NCI-H82 (cell line): Measurements from ENCODE around the gene EREG.
"Not testable (repeated sequence)": the region's sequence is repeated elsewhere in the genome, so short reads cannot be mapped to it uniquely, and the experiment has no call there.

Source experiments
- DNase-seq: peaks from one replicate; lab custom pipeline; 2025; lab: John Stamatoyannopoulos, UW

The EREG gene

DNA sequence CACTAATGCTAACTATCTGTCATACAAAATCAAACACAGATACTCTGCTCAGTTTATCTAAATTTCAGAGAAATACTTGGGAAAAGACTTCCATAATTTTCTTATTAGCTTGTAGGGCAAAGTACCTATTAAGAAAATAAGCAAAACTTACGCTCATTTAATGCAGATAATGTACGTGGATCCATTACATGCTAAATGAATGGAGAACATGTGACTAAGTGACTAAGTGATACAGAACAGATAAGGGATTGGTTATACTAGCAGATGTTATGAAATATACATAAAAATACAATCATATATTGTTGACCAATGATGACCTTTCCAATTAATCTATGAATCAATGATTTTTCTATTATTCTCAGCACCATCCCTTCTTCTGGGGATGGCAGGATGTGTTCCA, 25.7 kb downstream of the EREG start:
- no peak for DNase-seq

DNA sequence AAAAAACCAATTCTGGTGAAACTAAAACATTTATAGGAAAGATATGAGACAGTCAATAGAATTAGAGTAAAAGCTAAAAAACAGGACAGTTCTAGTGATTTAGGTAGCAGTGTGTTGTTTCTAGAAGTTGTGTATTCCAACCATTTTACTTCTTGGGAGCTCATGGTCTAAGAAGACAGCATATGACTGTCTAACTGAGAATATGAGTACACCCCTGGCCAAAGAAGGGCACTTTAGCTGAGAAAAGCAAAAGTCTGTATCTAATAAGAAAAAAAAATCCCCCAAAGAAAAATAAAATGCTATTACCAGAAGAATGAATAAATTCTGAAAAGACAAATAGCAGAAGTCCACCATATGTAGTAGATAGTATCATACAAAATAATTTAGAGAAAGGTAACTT, 26.4 kb downstream of the EREG start:
- no peak for DNase-seq

DNA sequence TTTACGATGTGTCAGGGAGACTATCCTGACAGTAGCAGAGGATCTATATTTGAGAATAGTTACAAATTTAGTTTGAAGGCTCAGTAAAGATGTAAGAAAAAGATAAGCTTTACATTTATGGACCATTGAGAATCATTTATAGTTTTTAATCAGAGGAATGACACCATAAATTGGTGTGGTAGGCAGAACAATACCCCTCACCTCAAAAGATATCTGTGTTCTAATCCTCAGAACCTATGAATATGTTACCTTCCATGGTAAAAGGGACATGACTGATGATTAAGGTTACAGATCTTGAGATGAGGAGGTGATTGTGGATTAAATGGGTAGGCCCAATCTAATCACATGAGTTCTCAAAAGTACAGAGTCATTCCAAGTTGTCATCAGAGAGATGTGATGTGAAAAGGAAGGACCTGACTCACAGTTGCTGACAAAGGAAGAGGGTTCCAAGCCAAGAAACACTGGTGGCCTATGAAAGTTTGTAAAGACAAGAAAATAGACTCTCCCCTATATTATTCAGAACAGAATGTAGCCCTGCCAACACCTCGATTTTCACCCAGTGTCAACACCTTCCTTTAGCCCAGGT, 27.0 kb downstream of the EREG start:
- no peak for DNase-seq

DNA sequence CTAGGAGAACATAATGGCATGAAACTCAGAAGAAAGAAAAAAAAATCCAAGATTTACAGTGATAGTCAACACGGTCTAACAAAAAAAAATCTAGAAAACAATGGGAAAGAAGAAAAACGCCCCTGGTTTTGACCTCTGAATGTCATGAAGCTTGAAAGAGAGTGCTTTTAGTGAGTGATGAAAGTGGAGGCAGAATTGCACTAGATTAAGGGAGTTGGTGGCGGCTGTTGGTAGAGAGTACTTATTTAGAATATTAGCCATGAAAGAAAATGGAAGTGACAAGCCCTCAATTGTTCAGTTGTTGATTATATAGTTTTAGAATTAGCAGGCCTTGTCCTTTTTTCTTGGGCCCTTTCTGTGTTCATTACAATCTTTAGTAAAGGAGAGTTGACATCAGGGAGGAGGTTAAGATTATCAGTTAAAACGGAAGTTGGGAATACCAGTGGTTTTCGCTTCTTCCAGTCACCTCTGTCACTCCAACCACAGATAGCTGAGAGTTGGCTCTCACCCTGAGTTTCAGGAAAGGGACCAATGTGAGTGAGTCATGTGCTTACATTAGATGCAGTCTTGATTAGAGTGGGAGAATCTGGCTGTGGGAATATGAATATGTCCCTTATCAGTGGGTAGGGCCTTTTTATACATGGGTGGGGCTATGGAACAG, 29.7 kb downstream of the EREG start:
- DNase-seq: no peak

DNA sequence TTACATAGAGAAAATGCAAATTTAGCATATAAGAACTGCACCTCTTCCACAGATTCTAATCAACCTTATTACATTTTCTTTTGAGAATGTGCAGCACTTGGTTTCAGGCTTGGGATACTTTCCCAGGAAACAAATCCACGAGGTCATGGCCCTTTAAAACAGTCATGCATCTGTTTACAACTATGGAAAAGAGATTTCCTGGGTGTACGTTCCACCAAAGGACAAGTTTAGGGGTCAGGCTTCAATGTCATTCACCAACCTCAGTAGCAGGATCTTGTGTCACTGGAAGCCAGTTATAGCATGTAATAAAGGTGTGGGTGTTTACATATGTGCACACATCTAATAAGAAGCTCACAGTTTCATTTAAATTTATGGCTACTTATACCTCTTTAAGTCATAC, 30.7 kb downstream of the EREG start:
- DNase-seq: no peak

DNA sequence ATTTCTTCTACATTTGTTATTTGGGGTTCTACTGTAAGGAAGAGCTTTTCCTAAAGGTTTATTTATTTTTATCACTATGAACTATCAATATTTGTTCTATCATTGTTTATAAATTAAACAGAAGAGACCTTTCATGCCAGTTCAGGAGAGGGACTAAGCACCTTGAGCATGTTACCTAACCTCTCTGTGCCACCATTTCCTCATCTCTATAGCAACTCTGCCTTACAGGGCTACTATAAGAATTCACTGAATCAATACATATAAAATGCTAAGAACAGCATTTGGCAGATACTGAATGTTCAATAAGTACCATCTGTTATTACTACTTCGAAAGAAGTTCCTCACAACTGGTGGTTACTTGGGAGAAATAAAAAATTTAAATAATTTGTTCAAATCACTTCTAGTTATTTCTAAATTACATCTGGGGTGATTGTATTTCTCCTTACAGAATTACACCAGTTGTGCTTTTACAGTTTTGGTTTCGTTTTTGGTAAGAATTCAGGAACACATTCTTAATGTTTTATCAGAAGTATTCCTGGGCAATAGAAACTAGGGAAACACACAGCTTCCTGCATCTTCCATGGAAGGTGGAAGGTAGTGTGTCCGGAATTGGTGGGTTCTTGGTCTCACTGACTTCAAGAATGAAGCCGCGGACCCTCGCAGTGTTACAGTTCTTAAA, 32.9 kb downstream of the EREG start:
- no peak for DNase-seq

DNA sequence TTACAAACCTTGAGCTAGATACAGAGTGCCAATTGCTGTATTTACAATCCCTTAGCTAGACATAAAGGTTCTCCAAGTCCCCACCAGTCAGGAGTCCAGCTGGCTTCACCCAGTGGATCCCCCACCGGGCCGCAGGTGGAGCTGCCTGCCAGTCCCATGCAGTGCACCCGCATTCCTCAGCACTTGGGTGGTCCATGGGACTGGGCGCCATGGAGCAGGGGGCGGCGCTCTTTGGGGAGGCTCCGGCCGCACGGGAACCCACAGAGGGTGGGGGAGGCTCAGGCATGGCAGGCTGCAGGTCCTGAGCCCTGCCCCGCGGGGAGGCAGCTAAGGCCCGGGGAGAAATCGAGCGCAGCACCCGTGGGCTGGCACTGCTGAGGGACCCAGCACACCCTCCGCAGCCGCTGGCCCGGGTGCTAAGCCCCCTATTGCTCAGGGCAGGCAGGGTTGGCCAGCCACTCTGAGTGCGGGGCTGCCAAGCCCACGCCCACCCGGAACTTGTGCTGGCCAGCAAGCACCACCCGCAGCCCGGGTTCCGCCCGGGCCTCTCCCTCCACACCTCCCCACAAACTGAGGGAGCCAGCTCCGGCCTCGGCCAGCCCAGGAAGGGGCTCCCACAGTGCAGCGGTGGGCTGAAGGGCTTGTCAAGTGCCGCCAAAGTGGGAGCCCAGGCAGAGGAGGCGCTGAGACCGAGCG, 34.1 kb downstream of the EREG start:
- not testable (repeated sequence) for DNase-seq

DNA sequence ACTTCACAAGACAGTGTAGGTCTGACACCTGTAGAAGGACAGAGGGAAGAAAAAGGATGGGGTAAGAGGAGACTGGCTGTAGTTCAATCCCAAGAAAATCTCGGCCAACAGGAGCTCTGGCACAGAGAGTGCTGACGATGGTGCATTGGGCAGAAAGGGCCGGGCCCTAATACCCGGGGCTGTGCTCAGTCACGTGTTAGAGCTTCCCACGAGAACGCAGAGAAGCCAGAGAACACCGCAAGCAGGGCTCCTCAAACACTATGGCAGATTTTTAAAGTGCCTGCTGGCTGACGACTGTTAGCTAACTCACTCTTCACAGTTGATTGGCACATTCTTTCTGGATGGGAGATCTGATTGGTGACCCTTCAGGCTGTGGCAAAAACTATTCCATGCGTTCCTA, 35.5 kb downstream of the EREG start:
- DNase-seq: peak; percentile 11

DNA sequence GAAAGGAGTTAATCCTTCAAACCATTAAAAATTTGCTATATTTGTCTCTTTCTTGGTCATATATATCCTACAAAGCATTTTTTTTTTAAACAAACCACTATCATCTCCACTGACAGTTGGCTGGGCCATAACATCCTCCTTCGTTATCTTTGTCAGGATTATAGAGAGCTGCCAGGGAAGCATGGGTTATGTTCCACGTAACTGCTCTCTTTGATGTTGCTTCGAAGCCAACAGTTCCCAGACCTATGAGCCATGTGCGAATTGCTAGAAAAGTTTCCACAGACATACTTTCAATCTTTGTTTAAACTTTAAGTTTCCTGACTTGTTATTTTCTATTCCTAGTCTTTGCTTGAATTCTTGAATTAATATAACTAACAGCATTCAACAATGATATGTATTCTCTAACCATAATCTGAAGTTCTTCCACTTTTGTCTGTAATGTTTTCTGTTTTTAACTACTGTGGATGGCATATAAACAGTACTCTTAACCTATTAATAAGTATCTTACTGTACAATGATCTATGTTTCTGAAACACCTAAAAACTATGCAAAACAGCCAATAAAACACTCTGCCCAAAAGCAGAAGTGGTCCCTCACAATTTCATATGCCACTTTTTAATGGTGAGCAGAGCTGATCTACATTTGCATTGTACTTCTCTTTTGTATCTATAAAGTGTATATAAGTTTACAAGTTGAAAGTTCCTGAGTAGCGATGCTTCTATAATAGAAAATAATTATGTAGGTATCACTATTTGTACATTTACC, 37.9 kb downstream of the EREG start:
- DNase-seq: no peak

DNA sequence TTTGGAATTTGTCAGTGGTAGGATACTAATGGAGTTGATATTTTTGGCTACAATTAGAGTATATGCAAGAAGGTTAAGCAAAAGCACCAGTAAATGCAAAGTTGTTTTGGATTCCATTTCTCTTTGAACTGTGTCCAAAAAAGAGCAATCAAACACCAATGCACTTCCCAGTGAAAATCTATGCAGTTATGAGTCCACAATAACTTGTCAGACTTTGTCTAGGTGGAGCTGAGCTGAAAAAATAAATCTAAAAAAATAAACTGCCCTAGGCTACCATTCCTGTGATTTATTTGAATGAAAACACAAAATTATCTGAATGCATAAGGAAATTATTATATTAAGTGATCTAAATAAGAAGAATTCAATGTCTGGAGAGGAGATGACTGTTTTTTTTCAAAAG, 42.9 kb downstream of the EREG start:
- no peak for DNase-seq

DNA sequence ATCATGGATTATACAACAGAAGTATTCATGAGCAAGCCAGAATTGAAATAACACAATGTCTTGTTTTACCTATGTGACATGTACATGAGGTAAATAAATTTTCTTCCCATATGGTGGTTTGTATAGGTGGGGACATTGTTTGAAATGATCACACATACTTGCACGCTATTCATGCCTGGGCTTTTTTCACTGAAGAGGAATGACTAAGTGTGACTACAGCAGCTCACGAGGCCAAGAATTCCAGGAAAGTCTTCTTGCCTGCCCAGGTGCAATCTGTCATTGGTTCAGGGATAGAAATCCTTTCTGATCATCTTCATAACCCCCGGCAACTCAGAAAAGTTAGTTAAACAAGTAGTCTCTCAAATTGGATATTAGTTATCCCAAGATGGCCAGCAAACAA, 43.7 kb downstream of the EREG start:
- DNase-seq: no peak

DNA sequence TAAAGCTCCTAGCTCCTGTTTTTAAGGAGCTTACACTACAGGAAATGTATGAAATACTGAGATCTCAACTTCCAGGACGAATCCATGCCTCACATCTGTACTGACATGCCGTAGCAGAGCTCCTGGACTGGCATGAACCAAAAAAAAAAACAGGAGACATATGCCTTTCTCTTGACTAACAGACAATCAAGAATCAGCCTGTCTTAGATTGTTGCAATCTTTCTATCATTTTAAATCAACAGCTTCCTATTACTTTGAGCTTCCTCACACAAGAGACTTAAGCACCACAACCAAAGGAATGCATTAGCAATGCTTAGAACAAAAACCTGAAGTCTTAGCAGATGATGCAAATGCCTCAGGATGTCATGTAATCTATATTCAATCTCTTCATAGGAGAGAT, 45.3 kb downstream of the EREG start:
- no peak for DNase-seq

DNA sequence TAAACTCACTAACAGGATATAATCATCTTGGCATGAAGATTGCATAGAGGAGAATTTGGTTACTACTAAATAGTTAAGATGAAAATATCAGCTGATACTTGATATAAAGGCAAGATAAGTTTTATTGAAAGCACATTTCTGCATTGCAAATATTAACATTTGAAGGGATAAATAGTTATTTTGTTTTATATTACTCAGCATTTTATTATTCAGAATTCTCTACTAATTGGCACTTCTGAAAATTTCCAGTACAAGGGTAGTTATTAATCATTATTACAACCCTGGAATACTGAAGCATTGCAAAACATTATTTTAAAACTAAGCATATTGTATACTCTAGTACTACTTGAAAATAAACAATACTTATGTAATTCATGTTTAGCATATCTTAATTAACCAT, 47.3 kb downstream of the EREG start:
- DNase-seq: no peak

DNA sequence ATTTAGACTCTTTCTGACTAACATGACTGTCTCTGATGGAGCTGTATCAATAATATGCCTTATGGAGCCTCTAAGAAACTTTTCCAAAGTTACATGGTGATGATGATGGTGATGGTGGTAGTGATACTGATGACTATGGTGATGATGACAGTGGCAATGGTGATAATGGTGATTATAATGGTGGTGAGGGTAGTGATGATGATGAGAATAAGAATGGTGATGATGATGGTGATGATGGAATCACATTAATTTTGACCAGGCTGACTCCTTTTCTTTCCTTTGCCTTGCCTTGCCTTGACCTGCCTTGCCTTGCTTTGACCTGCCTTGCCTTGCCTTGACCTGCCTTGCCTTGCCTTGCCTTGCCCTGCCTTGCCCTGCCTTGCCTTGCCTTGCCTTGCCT, 48.3 kb downstream of the EREG start:
- no peak for DNase-seq

DNA sequence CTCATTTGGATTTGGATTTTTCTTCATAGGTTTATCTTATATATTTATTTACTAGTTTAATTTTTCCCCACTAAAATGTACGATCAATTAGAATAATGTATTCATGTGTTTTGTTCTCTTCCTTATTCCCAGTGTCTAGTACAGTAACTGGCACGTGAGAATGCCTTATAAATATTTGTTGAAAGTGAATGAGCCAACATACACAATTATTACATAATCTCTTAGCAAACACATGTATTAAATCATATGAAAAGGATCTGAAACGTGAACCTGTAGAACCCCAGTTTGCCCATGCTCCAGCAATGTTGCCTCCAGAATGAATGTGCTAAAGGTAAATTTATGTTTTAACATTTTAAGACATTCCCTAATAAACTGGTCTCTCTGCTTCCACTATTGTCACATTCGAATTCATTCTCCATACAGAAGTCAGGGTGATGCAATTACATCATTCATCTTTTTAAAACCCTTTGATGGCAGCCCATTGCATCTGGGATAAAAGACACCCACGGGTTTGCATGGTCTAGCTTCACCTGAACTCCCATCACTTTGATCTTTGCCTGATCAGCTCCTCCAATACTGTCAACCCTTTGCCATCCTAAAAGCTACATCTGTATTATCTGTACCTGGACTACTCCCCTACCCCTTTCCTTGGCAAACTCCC, 49.3 kb downstream of the EREG start:
- DNase-seq: no peak

DNA sequence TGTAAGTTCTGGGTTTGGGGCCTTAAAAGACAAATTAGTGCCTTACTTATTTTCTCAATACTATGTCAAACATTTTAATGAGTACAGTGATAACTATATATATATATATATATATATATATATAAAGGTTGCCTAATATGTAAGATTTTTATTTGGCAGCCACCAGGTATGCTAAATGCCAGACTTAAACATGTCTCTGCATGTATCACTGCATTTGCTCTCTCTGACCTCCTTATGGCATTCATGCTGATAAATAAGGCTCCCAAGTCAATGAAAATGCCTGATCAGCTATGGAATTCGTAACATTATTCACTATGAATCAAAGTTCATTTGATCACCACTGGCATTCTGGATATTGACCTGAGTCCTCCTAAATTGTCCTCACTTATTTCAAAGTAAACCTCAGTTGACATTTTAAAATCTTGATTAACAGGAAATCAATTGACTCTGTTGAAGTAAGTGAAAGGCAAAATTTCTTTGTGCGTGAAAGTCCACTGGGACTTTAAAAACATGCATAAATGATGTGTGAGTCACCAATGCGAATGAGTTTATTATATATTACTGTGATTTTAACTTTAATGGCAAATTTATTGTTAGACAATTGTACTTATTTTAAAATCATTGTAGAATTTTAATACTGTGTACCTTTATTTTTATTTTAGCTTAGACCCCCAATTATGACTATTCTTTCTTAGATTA, 50.8 kb downstream of the EREG start:
- no peak for DNase-seq

DNA sequence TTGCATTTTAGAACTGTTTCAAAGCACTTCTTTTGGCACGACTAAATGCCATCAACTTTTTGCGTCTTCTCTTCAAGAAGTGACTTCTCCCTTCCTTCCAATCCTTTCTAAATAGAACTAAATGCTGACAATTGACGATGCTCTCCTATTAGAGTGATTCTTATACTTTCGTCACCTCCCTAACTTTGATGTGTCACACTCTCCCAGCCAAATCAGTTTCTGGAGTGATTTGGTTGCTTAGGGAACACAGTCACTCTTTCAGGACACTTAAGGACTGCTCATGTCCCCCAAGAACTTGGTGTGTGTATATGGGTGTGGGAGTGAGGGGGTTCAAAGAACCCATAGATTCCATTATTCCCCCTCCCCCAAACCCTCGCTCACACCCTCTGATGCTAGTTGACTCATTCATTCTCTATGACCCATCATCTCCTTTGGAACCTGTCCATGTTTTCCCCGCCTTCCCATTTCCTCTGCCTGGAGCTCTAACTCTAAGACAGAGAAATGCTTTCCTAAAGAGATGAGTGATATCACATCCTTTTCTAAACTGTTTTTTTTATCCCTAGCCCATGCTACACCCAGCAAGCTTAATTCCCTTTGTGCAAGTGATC, 53.2 kb downstream of the EREG start:
- no peak for DNase-seq

DNA sequence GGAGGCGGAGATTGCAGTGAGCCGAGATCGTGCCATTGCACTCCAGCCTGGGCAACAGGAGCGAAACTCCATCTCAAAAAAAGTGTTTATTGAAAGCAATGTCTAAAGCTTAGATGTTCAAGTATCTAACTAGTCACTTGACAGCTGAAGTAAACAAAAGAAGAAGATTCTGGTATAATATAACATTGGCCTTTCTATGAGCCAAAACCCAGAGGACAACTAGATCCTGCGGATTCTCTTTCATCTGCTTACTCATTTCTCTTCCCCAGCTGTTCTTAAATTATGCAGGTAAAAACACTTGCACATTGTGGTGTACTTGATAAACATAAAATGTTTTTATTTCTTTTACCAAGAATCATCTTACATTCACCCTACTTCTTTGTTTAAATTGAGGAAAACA, 55.9 kb downstream of the EREG start:
- no peak for DNase-seq

DNA sequence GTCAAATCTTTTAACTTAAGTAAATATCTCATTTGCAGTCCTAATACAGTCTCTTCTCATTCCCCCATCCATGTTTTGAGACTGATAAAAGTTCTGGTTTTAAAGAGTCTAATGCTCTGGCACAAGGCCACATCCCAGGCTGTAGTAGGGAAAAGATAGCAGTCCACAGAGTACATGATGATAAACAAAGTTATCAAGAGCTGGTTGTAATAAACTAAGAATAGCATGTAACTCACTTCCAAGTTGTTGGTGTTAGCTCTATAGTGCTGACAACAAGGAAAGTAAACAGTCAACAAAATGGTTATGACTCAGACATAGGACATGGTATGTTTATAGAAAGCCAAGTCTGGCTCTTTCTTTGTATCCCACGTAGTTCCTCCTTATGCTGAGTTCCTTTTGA, 58.2 kb downstream of the EREG start:
- DNase-seq: no peak

DNA sequence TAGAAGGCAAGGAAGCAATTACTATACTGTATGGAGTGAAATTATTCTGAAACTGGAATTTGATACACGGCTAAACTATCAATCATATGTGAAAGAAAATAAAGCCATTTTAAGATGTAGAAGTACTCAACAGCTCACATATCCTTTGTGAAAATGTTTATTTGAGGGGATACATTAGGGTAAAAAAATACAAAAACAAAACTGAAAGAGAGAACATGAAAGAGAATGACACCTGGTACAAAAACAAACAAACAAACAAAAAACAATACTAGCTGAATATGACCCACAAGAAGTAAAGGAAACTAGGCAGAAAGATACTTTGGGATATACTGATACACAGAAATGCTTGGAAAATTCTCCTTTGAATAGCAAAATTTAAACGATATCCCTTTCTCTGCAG, 59.2 kb downstream of the EREG start:
- no peak for DNase-seq

DNA sequence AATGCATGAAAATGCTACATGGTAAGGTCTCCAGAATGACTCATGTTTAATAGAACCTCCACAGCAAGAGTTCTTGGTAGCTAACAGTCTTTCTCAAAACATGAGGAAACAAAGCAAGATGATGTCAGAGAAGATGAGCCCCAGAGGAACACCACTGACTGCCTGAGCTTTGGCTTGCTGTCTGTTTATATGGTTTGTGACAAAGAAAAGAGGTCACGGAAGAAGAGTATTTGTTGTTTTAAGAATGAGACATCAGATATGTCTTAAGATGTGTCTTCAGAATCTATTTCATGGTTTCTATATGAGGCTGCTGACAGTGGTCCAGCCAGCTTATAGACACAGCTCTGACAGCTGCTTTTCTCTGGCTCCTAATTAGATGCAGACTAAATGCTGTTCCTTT, 61.2 kb downstream of the EREG start:
- DNase-seq: no peak
